HEK293 (cell line): ENCODE measurements around the gene MUC22.

Experiments used
- CTCF ChIP-seq: fragments of 450-650 bp; formaldehyde crosslinking; IDR thresholded peaks from 2 replicates; pipeline ENCODE4 v1.5.1; 2016; ENCODE audit warnings: missing biosample characterization, missing genetic modification characterization
- YY1 ChIP-seq: fragments of 450-650 bp; formaldehyde crosslinking; IDR thresholded peaks from 2 replicates; pipeline ENCODE4 v1.5.1; 2018; ENCODE audit warnings: missing biosample characterization, missing genetic modification characterization
- ZNF114 ChIP-seq: fragments of 450-650 bp; formaldehyde crosslinking; IDR thresholded peaks from 2 replicates; pipeline ENCODE4 v1.5.0; 2017; ENCODE audit warnings: missing biosample characterization, missing genetic modification characterization
- ZNF76 ChIP-seq: fragments of 450-650 bp; formaldehyde crosslinking; IDR thresholded peaks from 2 replicates; pipeline ENCODE4; 2016; ENCODE audit warnings: low read depth, missing biosample characterization, missing genetic modification characterization, borderline replicate concordance

GRCh38 chr6:31053873-31054272 is 43.6 kb downstream of the MUC22 start:
- TF ChIP-seq ZNF76 (tag by site-specific recombination) (no peak), CTCF (no peak), YY1 (tag by site-specific recombination) (no peak), ZNF114 (tag by site-specific recombination) (no peak)
